Endothelial cell of umbilical vein (primary cell): ENCODE measurements around the gene HBS1L. TPM values are rescaled to one million over a fixed set of nuclear protein-coding genes. Genes with fewer than 3 reads are reported as not detected.

Experiments
- BruUV-seq: library from RNA; stranded (reverse); fragments of 400-500 nt; replicated peaks from 2 replicates; lab custom pipeline; 2021; lab: Mats Ljungman, UMichigan
- CTCF ChIA-PET: fragments of 300-600, 350-600 bp; sonication (Branson Sonifier 250); formaldehyde crosslinking; loops from one replicate; lab custom pipeline; 2021; ENCODE audit warnings: antibody characterized with exemption, inconsistent platforms; lab: Charles Lee
- POLR2A ChIA-PET: fragments of 300-600, 350-600 bp; sonication (Branson Sonifier 250); formaldehyde crosslinking; loops from one replicate; lab custom pipeline; 2021; ENCODE audit warnings: antibody characterized with exemption, inconsistent platforms; lab: Charles Lee
- DNase-seq: peaks from one replicate; pipeline ENCODE4 v3.0.0-alpha.2; 2011; ENCODE audit warnings: low read depth, low spot score
- FAIRE-seq: peaks from 2 replicates; lab custom pipeline; 2011; peaks lifted over from hg19 to GRCh38; lab: Jason Lieb, UNC
- H2AFZ ChIP-seq: 2 replicates; pipeline ENCODE4 v1.6.0; 2012; ENCODE audit warnings: low read depth, low read length, control low read depth, inconsistent platforms
- H3K27ac ChIP-seq: 2 replicates; pipeline ENCODE4 v1.5.1; 2011; ENCODE audit warnings: low read depth, mild to moderate bottlenecking, control low read depth, low read length, moderate library complexity; ENCODE audit not compliant: insufficient read depth
- H3K27me3 ChIP-seq, 2 experiments: 2 replicates each; pipeline versions ENCODE4 v1.6.0 to v1.6.1; 2011; ENCODE audit warnings: low read length in 2 of 2, mixed read lengths in 1 of 2; ENCODE audit not compliant: control insufficient read depth in 2 of 2, insufficient read depth in 2 of 2
- H3K36me3 ChIP-seq, 2 experiments: 2 replicates in 1 of 2; 3 replicates in 1 of 2; pipeline ENCODE4 v1.5.1; 2011; ENCODE audit warnings: low read length in 2 of 2, mild to moderate bottlenecking in 1 of 2, moderate library complexity in 1 of 2; ENCODE audit not compliant: control insufficient read depth in 2 of 2, insufficient read depth in 2 of 2; ENCODE audit errors: extremely low read depth in 1 of 2
- H3K4me1 ChIP-seq: 3 replicates; pipeline ENCODE4 v1.5.1; 2011; ENCODE audit warnings: mild to moderate bottlenecking, low read length; ENCODE audit not compliant: control insufficient read depth, insufficient read depth; ENCODE audit errors: extremely low read depth
- H3K4me2 ChIP-seq: 2 replicates; pipeline ENCODE4 v1.6.1; 2011; ENCODE audit warnings: low read length, control low read depth, mixed read lengths; ENCODE audit not compliant: insufficient read depth
- H3K4me3 ChIP-seq, 3 experiments: fragments of 200-600 bp in 1 of 3; sonication (generic), shearing (Covaris generic) in 1 of 3; replicated peaks in 1 of 3; 2 replicates each; pipeline ENCODE4 v1.5.1; 2011 to 2016; ENCODE audit warnings: control low read depth in 3 of 3, low read length in 3 of 3, mild to moderate bottlenecking in 2 of 3, inconsistent platforms in 1 of 3, low read depth in 1 of 3, moderate library complexity in 1 of 3; ENCODE audit not compliant: insufficient read depth in 1 of 3
- H3K79me2 ChIP-seq: 2 replicates; pipeline ENCODE4 v1.6.0; 2012; ENCODE audit warnings: low read length, inconsistent platforms; ENCODE audit not compliant: control insufficient read depth, insufficient read depth
- H3K9ac ChIP-seq: replicated peaks from 2 replicates; pipeline ENCODE3; 2011; ENCODE audit warnings: low read length, control low read depth; ENCODE audit not compliant: insufficient read depth; ENCODE audit errors: extremely low read depth
- H3K9me1 ChIP-seq: replicated peaks from 3 replicates; pipeline ENCODE4 v1.6.0; 2011; ENCODE audit warnings: mild to moderate bottlenecking, low read length; ENCODE audit not compliant: control insufficient read depth, insufficient read depth; ENCODE audit errors: extremely low read depth
- H3K9me3 ChIP-seq: replicated peaks from 2 replicates; pipeline ENCODE4 v1.5.1; 2012; ENCODE audit warnings: low read length, inconsistent platforms; ENCODE audit not compliant: control insufficient read depth, insufficient read depth
- H4K20me1 ChIP-seq: replicated peaks from 2 replicates; pipeline ENCODE3; 2011; ENCODE audit warnings: mild to moderate bottlenecking, low read length; ENCODE audit not compliant: control insufficient read depth, insufficient read depth; ENCODE audit errors: extremely low read depth
- CTCF ChIP-seq, 2 donors: IDR thresholded peaks; 1 replicate in 1 of 2; 2 replicates in 1 of 2; pipeline ENCODE4 v1.5.1; 2011; ENCODE audit warnings: low read length in 2 of 2, mild to moderate bottlenecking in 2 of 2, moderate library complexity in 2 of 2, control low read depth in 1 of 2, inconsistent platforms in 1 of 2, low read depth in 1 of 2; ENCODE audit not compliant: insufficient read depth in 1 of 2; ENCODE audit errors: extremely low read depth in 1 of 2
- EZH2 ChIP-seq: IDR thresholded peaks from 2 replicates; pipeline ENCODE4 v1.6.1; 2012; ENCODE audit warnings: borderline replicate concordance, low read depth, mild to moderate bottlenecking, moderate library complexity, low read length, inconsistent platforms; ENCODE audit not compliant: severe bottlenecking
- FOS ChIP-seq: IDR thresholded peaks from 2 replicates; pipeline ENCODE4 v1.6.1; 2011; ENCODE audit warnings: mild to moderate bottlenecking, low read length, moderate library complexity, borderline replicate concordance; ENCODE audit not compliant: insufficient read depth
- GATA2 ChIP-seq: IDR thresholded peaks from 2 replicates; pipeline ENCODE4 v1.7.0; 2011; ENCODE audit warnings: low read depth, mild to moderate bottlenecking, moderate library complexity, mixed read lengths, low read length; ENCODE audit not compliant: insufficient read length, insufficient read depth
- JUN ChIP-seq: IDR thresholded peaks from 2 replicates; pipeline ENCODE4 v1.6.1; 2011; ENCODE audit warnings: borderline replicate concordance, low read depth; ENCODE audit not compliant: insufficient read length, insufficient read depth
- MAX ChIP-seq: IDR thresholded peaks from 2 replicates; pipeline ENCODE4 v1.6.1; 2011; ENCODE audit not compliant: insufficient read depth, insufficient read length
- MYC ChIP-seq: IDR thresholded peaks from one replicate; pipeline ENCODE4 v1.6.1; 2011; ENCODE audit warnings: mild to moderate bottlenecking, low read depth, low read length
- POLR2A ChIP-seq: IDR thresholded peaks from 2 replicates; pipeline ENCODE4 v1.6.1; 2012; ENCODE audit warnings: low read depth, mild to moderate bottlenecking, control low read depth, low read length
- POLR2AphosphoS5 ChIP-seq: IDR thresholded peaks from 2 replicates; pipeline ENCODE4 v1.6.1; 2012; ENCODE audit warnings: low read depth, mild to moderate bottlenecking, control low read depth, low read length, moderate library complexity; ENCODE audit not compliant: insufficient read depth
- dilution Hi-C: fragments of 300-500 bp; cut with MboI; formaldehyde crosslinking; loops from one replicate; pipeline ENCODE4 v1.15.0; 2019; ENCODE audit warnings: low sequenced_read_pairs; ENCODE audit not compliant: extremely low pct_ligation_motif_present
- intact Hi-C: fragments of 100-400 bp; cut with micrococcal nuclease; formaldehyde crosslinking; loops from one replicate; pipeline ENCODE4 v1.10.0; 2022
- polyA plus RNA-seq, 4 experiments: library from polyadenylated mRNA; depleted of rRNA in 3 of 4; stranded (reverse) in 3 of 4; unstranded in 1 of 4; fragments of >200 nt; gene quantifications; 2 replicates each; pipeline versions ENCODE4 v1.2.1 to v1.2.3, GENCODE V29; 2011 to 2012; ENCODE audit warnings: missing spikeins in 1 of 4
- total RNA-seq: library from RNA; stranded (reverse); gene quantifications from 2 replicates; pipeline ENCODE4 v1.2.3, GENCODE V29; 2021

Gene HBS1L
- total and polyA plus RNA-seq, 2 donors (not counting 3 experiments of a cell fraction or from before 2014, with no cell fraction given): 23.7 to 74.6 TPM

GRCh38 chr6:135089901-135090300 is 35.3 kb upstream of the HBS1L start:
- FAIRE-seq (no peak), DNase-seq (no peak)
- Histone ChIP-seq H3K4me2 (no peak overlapping the region), H3K36me3 (no peaks in the 10 kb centered on the region), H3K9me1 (no peaks in the 10 kb centered on the region), H2AFZ (no peak overlapping the region), H3K9me3 (no peaks in the 10 kb centered on the region), H3K27ac (no peak overlapping the region), H3K4me1 (no peaks in the 10 kb centered on the region), H3K27me3 (peaks cover 17 to 29% of the 10 kb centered on the region in 2 experiments), H3K79me2 (no peaks in the 10 kb centered on the region), H4K20me1 (no peaks in the 10 kb centered on the region), H3K9ac (no peak overlapping the region), H3K4me3 (no peak overlapping the region)
- TF ChIP-seq POLR2AphosphoS5 (no peak), MAX (no peak), EZH2 (no peak), CTCF (IDR thresholded peaks at IDR 0.05; ENCODE audit: extremely low read depth in 1 of 2, insufficient read depth in 1 of 2, low read depth in 1 of 2, low read length in 2 of 2) (no peak), POLR2A (no peak), GATA2 (no peak), FOS (no peak), JUN (no peak), MYC (no peak)
- CTCF ChIA-PET: interaction anchor here (0.5 to 1.0 kb wide), 3 partner anchors 11 to 14 kb away, joined by 3 to 4 read pairs (median 4); no protein-coding TSS in a partner anchor
- intact Hi-C loops (no loop called here), dilution Hi-C loops (no loop called here)
- POLR2A ChIA-PET: no interaction called here
- no TSS peak for BruUV-seq
